ENCODE results near the gene CD8B.

CD8B gene

DNA sequence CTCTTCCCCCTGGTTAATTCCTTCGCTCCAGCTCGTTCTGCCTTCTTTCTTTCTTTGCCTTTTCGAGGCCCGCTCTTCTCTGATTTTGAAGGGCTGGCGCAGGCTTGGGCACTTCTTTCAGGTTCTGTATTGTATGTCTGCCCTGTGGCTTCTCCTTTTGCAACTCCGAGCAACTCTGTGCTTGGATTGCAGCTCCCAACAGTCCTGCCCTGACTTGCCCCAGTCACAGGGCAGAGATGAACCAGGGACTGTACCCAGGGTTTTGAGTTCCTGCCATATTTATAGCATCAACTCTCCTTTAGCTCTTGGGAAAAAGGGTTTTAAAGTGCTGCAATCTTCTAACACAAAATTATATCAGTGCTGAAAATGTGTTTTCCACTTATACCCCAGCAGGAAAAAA, 39.8 kb downstream of the CD8B start:
- H3K9ac ChIP-seq (ENCODE audit: low read depth in 1 of 2, low read length in 2 of 2): no peak overlapping the region
- H3K27me3 ChIP-seq (ENCODE audit: control insufficient read depth in 2 of 2, insufficient read depth in 2 of 2, low read length in 2 of 2): no peaks in the 10 kb centered on the region
- no peaks in the 10 kb centered on the region for H3K36me3 ChIP-seq (ENCODE audit: control insufficient read depth in 2 of 2, insufficient read depth in 2 of 2, low read length in 2 of 2)
- H3K27ac ChIP-seq (ENCODE audit: low read depth in 2 of 2, low read length in 2 of 2): no peak overlapping the region
- no peaks in the 10 kb centered on the region for H3K4me1 ChIP-seq (ENCODE audit: control insufficient read depth in 2 of 2, insufficient read depth in 2 of 2, low read length in 2 of 2)
- H3K9me3 ChIP-seq (ENCODE audit: control insufficient read depth in 2 of 2, low read length in 2 of 2): no peaks in the 10 kb centered on the region
- H3K4me3 ChIP-seq (ENCODE audit: low read length in 2 of 2): no peak overlapping the region

DNA sequence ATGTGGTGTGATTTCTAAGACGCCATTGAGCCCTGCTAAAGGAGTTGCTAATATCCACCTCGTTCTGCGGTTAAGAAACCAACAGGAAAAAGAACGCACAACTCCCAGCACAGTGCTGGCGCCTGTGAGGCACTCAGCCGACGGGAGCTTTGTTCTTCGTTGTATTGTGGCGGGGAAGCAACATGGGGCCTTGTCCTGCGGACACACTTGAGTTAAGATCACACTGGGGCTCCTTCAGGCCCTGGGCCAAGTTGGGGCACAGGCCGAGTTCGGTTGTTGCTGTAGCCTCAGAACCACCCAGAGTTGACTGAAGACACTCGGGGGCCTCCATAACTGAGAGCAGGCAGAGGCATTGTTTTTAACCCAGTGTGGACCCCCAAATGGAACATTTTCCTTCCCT, 40.4 kb downstream of the CD8B start:
- Histone ChIP-seq H3K27me3 (ENCODE audit: control insufficient read depth in 2 of 2, insufficient read depth in 2 of 2, low read length in 2 of 2) (no peaks in the 10 kb centered on the region), H3K4me3 (ENCODE audit: low read length in 2 of 2) (no peak overlapping the region), H3K27ac (ENCODE audit: low read depth in 2 of 2, low read length in 2 of 2) (no peak overlapping the region), H3K9me3 (ENCODE audit: control insufficient read depth in 2 of 2, low read length in 2 of 2) (no peaks in the 10 kb centered on the region), H3K36me3 (ENCODE audit: control insufficient read depth in 2 of 2, insufficient read depth in 2 of 2, low read length in 2 of 2) (no peaks in the 10 kb centered on the region), H3K9ac (ENCODE audit: low read depth in 1 of 2, low read length in 2 of 2) (no peak overlapping the region), H3K4me1 (ENCODE audit: control insufficient read depth in 2 of 2, insufficient read depth in 2 of 2, low read length in 2 of 2) (no peaks in the 10 kb centered on the region)

DNA sequence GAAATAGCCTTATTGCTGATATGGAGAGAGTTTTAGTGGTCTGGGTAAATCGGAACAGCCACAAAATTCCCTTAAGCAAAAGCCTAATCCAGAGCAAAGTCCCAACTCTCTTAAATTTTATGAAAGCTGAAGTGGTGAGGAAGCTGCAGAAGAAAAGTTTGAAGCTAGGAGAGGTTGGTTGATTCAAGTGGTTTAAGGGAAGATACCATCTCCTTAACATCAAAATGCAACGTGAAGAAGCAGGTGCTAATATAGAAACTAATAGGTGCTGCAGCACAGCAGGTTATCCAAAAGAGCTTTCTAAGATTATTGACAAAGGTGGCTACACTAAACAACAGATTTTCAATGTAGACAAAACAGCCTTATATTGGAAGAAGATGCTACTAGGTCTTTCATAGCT, 42.7 kb downstream of the CD8B start:
- H3K9ac ChIP-seq (ENCODE audit: low read depth in 1 of 2, low read length in 2 of 2): no peak overlapping the region
- no peak overlapping the region for H3K27ac ChIP-seq (ENCODE audit: low read depth in 2 of 2, low read length in 2 of 2)
- H3K9me3 ChIP-seq (ENCODE audit: control insufficient read depth in 2 of 2, low read length in 2 of 2): no peaks in the 10 kb centered on the region
- H3K4me1 ChIP-seq (ENCODE audit: control insufficient read depth in 2 of 2, insufficient read depth in 2 of 2, low read length in 2 of 2): no peaks in the 10 kb centered on the region
- H3K36me3 ChIP-seq (ENCODE audit: control insufficient read depth in 2 of 2, insufficient read depth in 2 of 2, low read length in 2 of 2): no peaks in the 10 kb centered on the region
- no peak overlapping the region for H3K4me3 ChIP-seq (ENCODE audit: low read length in 2 of 2)
- H3K27me3 ChIP-seq (ENCODE audit: control insufficient read depth in 2 of 2, insufficient read depth in 2 of 2, low read length in 2 of 2): no peaks in the 10 kb centered on the region

DNA sequence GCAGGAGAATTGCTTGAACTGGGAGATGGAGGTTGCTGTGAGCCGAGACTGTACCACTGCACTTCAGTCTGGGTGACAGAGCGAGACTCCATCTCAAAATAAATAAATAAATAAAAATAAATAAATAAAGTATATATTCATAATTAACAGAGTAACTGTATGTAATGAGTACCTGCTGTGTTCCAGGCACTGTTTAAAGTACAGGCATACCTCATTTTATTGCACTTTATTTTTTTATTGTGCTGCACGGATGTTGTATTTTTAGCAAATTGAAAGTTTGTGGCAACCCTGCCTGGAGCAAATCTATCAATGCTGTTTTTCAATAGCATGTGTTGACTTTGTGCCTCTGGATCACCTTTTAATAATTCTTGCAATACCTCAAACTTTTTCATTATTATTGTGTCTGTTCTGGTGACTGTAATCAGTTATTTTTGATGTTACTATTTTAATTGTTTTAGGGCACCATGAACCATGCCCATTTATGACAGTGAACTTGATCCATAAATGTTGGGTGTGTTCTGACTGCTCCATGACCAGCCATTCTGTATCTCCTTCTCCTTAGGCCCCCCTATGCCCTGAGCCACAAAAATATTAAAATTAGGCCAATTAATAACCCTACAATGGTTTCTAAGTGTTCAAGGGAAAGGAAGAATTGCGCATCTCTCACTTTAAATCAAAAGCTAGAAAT, 43.4 kb downstream of the CD8B start:
- no peaks in the 10 kb centered on the region for H3K9me3 ChIP-seq (ENCODE audit: control insufficient read depth in 2 of 2, low read length in 2 of 2)
- no peak overlapping the region for H3K27ac ChIP-seq (ENCODE audit: low read depth in 2 of 2, low read length in 2 of 2)
- H3K9ac ChIP-seq (ENCODE audit: low read depth in 1 of 2, low read length in 2 of 2): no peak overlapping the region
- H3K27me3 ChIP-seq (ENCODE audit: control insufficient read depth in 2 of 2, insufficient read depth in 2 of 2, low read length in 2 of 2): no peaks in the 10 kb centered on the region
- no peaks in the 10 kb centered on the region for H3K4me1 ChIP-seq (ENCODE audit: control insufficient read depth in 2 of 2, insufficient read depth in 2 of 2, low read length in 2 of 2)
- H3K4me3 ChIP-seq (ENCODE audit: low read length in 2 of 2): no peak overlapping the region
- H3K36me3 ChIP-seq (ENCODE audit: control insufficient read depth in 2 of 2, insufficient read depth in 2 of 2, low read length in 2 of 2): no peaks in the 10 kb centered on the region

DNA sequence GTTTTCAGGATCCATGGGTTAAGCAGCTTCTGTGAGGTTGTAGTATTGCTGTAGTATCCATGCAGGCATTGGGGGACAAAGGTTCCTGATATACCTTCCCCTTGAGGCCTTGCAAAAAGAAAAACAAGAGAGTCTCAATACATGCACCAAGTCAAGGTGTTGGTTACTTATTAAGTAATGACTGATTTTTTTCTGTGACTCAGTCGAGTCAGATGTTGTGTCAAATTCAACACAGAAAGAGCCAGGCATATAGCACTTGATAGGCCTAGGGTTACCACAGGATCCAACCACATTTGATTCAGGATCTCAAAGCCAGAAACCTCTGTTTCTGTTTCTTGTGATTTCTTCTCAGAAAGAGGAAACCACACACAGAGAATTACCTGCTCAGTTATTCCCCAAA, 46.1 kb downstream of the CD8B start:
- H3K27me3 ChIP-seq (ENCODE audit: control insufficient read depth in 2 of 2, insufficient read depth in 2 of 2, low read length in 2 of 2): peaks cover 0 to 6% of the 10 kb centered on the region in 2 donors
- H3K4me3 ChIP-seq (ENCODE audit: low read length in 2 of 2): no peak overlapping the region
- no peak overlapping the region for H3K9ac ChIP-seq (ENCODE audit: low read depth in 1 of 2, low read length in 2 of 2)
- H3K27ac ChIP-seq (ENCODE audit: low read depth in 2 of 2, low read length in 2 of 2): no peak overlapping the region
- no peaks in the 10 kb centered on the region for H3K36me3 ChIP-seq (ENCODE audit: control insufficient read depth in 2 of 2, insufficient read depth in 2 of 2, low read length in 2 of 2)
- no peaks in the 10 kb centered on the region for H3K4me1 ChIP-seq (ENCODE audit: control insufficient read depth in 2 of 2, insufficient read depth in 2 of 2, low read length in 2 of 2)
- no peaks in the 10 kb centered on the region for H3K9me3 ChIP-seq (ENCODE audit: control insufficient read depth in 2 of 2, low read length in 2 of 2)

DNA sequence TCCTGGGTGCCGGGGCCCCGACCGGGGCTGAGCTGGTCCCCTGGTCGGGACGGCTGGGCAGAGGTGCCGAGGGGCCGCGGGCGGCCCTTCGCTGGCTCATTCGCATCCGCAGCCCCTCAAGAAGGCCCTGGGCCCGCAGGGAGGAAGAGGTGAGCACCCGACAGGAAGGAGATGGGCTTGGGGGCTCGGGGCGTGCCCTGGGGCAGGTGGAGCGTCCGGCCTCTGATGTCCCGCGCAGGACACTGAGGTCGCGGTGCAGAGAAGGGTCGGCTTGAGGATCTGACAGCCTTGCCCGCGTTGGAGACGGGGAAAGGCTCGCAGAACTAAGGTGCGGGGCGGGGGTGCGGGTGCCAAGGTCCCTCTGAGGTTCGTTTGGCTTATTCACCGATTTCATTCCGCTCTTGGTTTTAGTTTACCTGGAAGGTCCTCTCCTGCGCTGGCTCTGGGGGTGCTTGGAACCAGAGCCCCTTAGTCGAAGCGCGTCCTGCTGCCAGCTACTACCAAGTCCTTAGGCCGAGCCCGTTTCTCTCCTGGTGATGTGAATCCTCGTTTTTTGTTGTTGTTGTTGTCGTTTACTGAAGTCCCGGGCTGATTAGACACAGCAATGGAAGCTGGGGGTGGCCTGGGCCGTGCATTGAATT, 52.1 kb downstream of the CD8B start:
- Histone ChIP-seq H3K27me3 (ENCODE audit: control insufficient read depth in 2 of 2, insufficient read depth in 2 of 2, low read length in 2 of 2) (peaks cover 12 to 20% of the 10 kb centered on the region in 2 donors), H3K36me3 (ENCODE audit: control insufficient read depth in 2 of 2, insufficient read depth in 2 of 2, low read length in 2 of 2) (no peaks in the 10 kb centered on the region), H3K4me3 (ENCODE audit: low read length in 2 of 2) (peak overlapping the region in 1 of 2 donors; percentile 7), H3K27ac (ENCODE audit: low read depth in 2 of 2, low read length in 2 of 2) (no peak overlapping the region), H3K9me3 (ENCODE audit: control insufficient read depth in 2 of 2, low read length in 2 of 2) (no peaks in the 10 kb centered on the region), H3K4me1 (ENCODE audit: control insufficient read depth in 2 of 2, insufficient read depth in 2 of 2, low read length in 2 of 2) (peaks cover 12 to 17% of the 10 kb centered on the region in 2 donors), H3K9ac (ENCODE audit: low read depth in 1 of 2, low read length in 2 of 2) (no peak overlapping the region)

DNA sequence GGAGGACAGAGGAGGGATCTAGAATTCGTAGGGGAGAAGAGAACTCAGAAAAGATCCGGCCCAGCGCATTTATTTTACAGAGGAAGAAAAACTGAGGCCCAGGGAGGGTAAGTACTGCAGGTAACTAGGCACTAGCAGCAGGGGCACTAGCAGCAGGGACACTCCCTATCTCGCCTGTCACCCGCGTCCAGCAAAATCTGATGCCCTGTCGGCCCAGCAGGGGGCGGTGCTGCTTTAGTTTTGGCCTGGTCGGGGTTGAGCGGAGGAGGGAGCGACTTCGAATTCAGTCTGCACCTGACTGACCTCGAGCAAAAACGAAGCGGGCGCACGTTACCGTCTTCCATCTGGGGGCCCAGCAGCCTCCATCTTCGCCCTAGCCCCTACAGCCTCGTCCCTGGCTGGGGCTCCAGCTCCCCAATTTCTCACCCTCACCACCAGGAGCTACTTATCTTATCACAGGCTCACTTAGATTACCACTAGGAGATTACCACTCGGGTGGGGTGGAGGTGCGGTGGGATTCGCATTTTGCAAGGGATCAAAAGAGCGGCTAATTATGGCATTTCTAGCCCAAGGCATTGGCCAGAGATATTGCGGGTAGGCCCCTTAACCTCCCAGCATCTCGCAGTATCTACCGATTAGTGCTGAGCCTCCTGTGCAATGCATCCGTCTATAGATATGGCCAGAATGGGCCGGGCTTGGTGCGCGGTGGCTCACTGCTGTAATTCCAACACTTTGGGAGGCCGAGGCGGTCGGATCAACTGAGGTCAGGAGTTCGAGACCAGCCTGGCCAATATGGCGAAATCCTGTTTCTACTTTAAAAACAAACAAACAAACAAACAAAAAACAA, 53.1 kb downstream of the CD8B start:
- Histone ChIP-seq H3K27ac (ENCODE audit: low read depth in 2 of 2, low read length in 2 of 2) (no peak overlapping the region), H3K36me3 (ENCODE audit: control insufficient read depth in 2 of 2, insufficient read depth in 2 of 2, low read length in 2 of 2) (no peaks in the 10 kb centered on the region), H3K9me3 (ENCODE audit: control insufficient read depth in 2 of 2, low read length in 2 of 2) (no peaks in the 10 kb centered on the region), H3K4me3 (ENCODE audit: low read length in 2 of 2) (peak overlapping the region; percentile 68 to 73), H3K9ac (ENCODE audit: low read depth in 1 of 2, low read length in 2 of 2) (peak overlapping the region in 1 of 2 donors; percentile 44), H3K27me3 (ENCODE audit: control insufficient read depth in 2 of 2, insufficient read depth in 2 of 2, low read length in 2 of 2) (peaks cover 12 to 20% of the 10 kb centered on the region in 2 donors), H3K4me1 (ENCODE audit: control insufficient read depth in 2 of 2, insufficient read depth in 2 of 2, low read length in 2 of 2) (peaks cover 12 to 17% of the 10 kb centered on the region in 2 donors)

DNA sequence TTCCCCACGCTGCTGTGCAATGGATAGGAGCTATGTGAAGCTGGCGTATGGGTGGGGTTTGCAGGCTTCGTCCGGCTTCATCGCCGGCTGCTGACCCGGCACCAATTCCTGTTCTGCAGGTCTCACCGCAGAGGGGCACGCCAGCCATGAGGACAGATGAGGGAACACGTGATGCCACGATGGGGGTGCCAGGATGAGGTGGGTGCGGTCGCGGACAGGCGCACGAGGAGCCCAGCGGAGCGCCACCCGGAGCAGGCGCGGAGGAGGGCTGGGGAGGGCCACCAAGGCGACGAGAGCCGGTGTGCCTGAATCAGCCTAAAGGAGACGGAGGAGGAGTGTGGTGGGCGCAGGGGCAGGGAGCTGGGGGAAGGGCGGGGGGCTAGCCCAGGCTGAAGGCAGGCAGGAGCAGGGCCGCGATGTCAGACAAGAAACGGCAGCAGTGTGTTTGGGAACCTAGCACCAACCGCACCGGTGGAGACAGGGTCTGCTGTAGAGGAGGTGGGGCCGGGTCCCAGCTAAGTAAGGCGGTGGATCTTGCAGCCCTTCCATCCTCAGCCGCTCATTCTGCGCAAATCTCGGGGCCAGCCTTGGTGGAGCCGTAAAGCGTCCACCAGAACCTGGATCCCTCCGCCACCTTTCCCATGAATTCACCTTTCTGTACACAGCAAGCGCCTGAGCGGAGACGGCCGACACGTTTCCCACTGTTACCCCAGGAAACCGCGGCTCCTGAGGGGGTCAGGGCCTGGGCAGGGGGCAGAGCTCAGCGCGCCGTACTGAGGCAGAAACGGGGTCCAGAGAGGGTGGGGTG, 54.0 kb downstream of the CD8B start:
- Histone ChIP-seq H3K9me3 (ENCODE audit: control insufficient read depth in 2 of 2, low read length in 2 of 2) (no peaks in the 10 kb centered on the region), H3K4me1 (ENCODE audit: control insufficient read depth in 2 of 2, insufficient read depth in 2 of 2, low read length in 2 of 2) (peaks cover 12 to 17% of the 10 kb centered on the region in 2 donors), H3K27ac (ENCODE audit: low read depth in 2 of 2, low read length in 2 of 2) (no peak overlapping the region), H3K9ac (ENCODE audit: low read depth in 1 of 2, low read length in 2 of 2) (peak overlapping the region; percentile 6 to 44), H3K36me3 (ENCODE audit: control insufficient read depth in 2 of 2, insufficient read depth in 2 of 2, low read length in 2 of 2) (no peaks in the 10 kb centered on the region), H3K27me3 (ENCODE audit: control insufficient read depth in 2 of 2, insufficient read depth in 2 of 2, low read length in 2 of 2) (peaks cover 12 to 20% of the 10 kb centered on the region in 2 donors), H3K4me3 (ENCODE audit: low read length in 2 of 2) (peak overlapping the region; percentile 68 to 73)

DNA sequence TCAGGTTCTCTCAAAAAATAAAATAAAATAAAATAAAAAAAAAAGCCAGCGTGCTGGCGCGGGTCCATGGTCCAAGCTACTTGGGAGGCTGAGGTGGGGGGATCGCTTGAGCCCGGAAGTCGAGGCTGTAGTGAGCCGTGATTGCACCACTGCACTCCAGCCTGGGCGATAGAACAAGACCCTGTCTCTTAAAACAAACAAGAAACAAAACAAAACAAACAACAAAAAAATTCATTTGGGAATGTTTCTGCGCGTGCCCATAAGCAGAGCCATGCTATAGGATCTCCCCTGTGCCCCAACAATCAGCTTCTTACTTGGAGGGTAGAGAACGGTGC, 54.6 kb downstream of the CD8B start:
- no peaks in the 10 kb centered on the region for H3K9me3 ChIP-seq (ENCODE audit: control insufficient read depth in 2 of 2, low read length in 2 of 2)
- no peaks in the 10 kb centered on the region for H3K36me3 ChIP-seq (ENCODE audit: control insufficient read depth in 2 of 2, insufficient read depth in 2 of 2, low read length in 2 of 2)
- peaks cover 12 to 20% of the 10 kb centered on the region in 2 donors for H3K27me3 ChIP-seq (ENCODE audit: control insufficient read depth in 2 of 2, insufficient read depth in 2 of 2, low read length in 2 of 2)
- H3K27ac ChIP-seq (ENCODE audit: low read depth in 2 of 2, low read length in 2 of 2): no peak overlapping the region
- no peak overlapping the region for H3K9ac ChIP-seq (ENCODE audit: low read depth in 1 of 2, low read length in 2 of 2)
- peaks cover 12 to 17% of the 10 kb centered on the region in 2 donors for H3K4me1 ChIP-seq (ENCODE audit: control insufficient read depth in 2 of 2, insufficient read depth in 2 of 2, low read length in 2 of 2)
- peak overlapping the region; percentile 68 to 73 for H3K4me3 ChIP-seq (ENCODE audit: low read length in 2 of 2)
